GM19467 (cell line): ENCODE results near the gene NDUFAF8.

Experiments used
- ATAC-seq: cut with Tn5 transposase; IDR thresholded peaks from one replicate; pipeline ENCODE4 v1.9.1; 2021; ENCODE audit warnings: mild to moderate bottlenecking, moderate library complexity; ENCODE audit not compliant: unreplicated experiment

Gene NDUFAF8

DNA sequence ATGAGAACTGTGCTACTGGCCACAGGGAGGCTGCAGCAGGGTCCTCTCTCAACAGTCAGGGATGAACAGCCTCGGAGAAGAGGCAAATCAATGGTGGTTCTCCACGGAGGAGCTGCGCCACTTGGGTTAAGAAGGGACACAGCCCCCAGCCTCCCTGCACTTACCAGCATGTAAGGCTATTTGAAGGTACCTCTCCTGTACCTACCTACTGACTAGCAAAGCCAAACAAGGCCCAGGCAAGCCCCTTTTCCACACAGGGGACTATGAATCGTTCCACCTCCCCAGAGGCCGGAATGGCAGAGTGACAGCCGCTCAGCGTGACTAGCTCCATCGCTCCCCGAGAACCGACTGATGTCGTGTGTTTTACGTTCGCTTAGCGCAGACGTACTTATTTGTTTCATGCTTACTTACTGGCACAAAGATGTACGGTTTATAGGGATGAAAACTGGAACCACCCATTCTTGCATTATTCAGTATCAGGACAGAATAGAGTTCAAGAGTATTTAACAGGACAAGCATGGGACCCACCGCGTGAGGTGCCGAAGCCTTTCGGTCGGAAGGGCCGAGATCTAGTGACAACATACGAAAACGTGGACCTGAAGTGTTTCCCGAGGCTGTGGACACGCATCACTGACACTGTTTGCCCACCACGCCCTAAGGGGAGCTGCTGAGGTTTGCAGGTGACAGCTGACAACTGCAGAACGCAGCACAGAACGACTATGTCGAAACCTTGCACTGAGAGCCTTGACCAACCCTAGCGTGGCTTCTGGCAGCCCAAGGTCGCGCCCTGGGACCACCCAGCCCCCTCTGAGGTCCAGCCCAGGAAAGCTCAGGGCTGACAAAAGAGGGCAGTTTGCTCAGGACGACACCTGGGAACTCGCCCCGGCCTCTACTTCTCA, 1.3 kb upstream of the NDUFAF8 start:
- no peak for ATAC-seq

- no peak for ATAC-seq
Measured at GRCh38 chr17:81238490-81238814, 666 bp upstream of the NDUFAF8 start.

GRCh38 chr17:81239714-81240555, 817 bp downstream of the NDUFAF8 start:
- ATAC-seq, result no peak

GRCh38 chr17:81240761-81241160, 1.6 kb downstream of the NDUFAF8 start:
- ATAC-seq, result no peak

- no peak for ATAC-seq
Measured at GRCh38 chr17:81241203-81241602, 2.1 kb downstream of the NDUFAF8 start.

DNA sequence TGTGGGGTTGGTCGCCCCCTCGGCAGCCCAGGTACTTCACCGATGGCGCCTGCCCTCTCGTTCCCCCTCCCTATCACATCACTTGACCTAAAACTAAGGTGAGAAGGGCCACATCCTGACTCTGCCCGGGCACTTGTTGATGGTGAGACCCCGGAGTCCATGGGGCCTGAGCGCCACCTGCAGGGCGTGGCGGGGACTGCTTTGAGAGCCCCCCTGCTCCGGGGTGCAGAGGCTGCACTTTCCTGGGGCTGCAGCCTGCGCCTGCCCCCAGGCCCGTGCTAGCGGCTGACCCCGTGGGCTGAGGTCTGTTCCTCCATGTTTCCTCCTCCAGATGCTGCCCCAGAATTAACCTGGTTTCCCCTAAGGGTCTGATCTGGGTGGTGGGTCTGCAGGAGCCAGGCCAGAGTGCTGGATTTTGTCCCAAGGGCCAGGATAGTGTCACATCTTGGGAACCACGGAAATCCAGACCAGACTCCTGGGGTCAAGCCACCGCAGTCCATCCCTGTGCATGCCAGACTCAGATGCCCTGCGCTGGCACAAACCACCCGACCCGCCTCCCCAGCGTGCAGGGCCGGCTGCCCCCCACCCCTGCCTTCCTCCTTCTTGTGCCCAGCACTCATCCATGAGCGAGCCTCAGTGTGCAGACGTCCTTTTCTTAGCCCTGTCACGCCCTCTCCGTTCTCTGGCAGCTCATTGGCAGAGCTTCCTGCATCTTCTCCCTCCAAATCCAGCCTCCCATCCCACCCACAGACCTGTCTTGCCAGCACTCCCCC, 2.7 kb downstream of the NDUFAF8 start:
- ATAC-seq, result no peak

GRCh38 chr17:81242421-81243332, 3.6 kb downstream of the NDUFAF8 start:
- no peak for ATAC-seq

- no peak for ATAC-seq
Measured at GRCh38 chr17:81243333-81243664, 4.2 kb downstream of the NDUFAF8 start.

DNA sequence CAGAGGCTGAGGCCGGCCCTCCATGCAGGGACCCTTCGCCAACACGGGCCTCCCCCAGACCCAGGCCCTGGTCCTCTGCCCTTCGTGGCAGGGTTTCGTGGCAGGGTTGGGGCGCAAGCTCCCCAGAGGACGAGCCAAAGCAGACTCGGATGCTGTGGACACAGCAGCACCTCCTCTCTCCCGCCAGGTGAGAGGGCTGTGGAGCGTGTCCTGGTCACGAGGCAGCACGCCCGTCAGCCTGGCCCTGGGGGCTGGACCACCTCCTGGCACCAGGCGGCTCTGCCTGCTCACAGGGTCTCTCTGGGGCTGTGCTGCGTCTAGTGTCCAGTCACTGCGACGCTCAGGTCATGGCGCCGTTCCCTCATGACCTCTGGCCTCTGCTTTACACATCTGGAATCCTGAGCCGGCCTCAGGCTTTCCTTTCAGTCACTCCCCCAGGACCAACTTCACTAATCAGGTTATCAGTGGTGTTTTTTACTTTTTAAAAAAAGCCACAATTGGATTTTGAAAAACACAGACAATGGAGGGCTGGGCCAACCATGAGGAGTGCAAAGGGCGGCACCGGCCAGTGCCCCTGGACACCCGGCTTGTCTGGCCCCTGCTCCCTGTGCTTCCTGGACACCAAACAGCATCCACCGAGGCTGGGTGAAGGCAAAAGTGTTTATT, 5.4 kb downstream of the NDUFAF8 start:
- no peak for ATAC-seq

GRCh38 chr17:81245024-81245664, 6.0 kb downstream of the NDUFAF8 start:
- no peak for ATAC-seq

DNA sequence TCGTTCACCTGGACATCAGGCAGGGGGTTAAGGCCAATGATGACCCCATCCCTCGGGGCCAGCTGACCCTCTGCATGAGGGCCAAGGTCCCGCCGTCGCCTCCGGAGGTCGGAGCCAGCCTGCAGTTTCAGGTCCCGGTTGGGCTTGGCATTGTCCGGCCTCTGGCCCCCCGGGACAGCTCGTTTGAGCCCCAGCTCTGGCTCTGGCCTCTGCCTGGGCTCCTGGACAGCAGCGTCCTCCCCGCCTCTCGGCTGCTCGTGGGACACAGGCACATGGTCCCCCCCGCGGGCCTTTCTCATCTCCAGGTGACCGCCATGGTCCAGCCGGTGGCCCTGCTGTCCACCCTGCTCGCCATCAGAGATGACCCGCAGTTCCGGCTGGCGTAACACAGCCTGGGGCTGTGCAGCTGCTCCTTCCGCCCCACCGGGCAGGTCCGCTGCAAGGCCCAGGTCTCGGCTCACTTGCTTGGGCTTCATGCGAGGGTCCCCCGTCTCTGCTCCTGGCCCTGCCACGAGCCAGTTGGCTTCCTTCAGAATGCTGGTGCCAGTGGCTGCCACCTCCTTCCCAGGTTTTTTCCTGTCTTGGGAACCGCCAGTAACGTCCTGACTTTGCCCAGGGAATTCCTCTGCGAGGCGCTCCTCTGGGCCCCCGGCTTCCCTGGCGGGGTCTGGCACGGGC, 6.7 kb downstream of the NDUFAF8 start:
- no peak for ATAC-seq

DNA sequence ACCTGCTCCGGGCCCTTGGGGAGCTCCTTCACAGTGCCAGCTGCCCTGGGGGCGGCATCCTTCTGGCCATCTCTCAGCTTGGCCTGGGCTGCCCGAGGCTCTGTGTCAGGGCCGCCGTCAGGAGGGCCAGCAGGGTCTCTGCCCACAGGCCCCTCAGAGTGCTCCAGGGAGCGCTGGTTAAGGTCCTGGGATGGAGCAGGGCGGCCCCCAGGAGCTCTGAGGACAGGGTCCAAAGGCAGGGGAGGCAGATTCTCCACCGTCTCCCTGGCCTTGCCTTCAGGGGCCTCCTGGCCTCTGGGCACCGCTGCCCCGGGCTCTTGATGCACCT, 7.2 kb downstream of the NDUFAF8 start:
- no peak for ATAC-seq

DNA sequence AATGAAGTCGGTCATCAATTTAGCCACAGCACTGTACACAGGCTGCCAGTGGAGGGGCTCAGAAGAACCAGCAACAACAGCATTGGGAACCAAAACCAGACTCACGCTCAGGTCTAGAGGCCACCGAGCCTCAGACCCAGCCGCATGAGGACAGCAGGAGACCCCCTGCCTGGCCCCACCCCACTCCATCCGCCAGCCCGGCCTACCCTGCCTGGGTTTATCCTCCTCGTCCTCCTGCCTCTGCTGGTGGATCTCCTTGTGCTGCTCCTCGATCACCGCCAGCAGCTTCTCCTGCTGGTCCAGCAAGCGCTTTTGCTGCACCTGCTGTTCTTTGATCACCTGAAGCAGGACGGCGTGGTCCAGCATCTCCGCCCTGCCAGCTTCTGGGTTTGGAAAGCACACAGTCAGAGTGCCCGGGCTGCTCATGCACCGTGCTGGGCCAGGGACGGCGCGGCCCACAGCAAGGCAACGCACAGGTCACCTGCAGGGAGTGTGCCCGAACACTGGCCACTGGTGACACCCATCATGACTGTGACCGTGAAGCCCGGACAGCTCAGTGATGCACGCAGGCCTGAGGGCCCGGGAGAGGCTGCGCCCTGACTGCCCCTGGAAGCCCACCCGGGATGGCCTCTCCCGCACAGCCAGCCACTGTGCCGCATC, 7.7 kb downstream of the NDUFAF8 start:
- no peak for ATAC-seq

- ATAC-seq, result no peak
Measured at GRCh38 chr17:81247339-81247990, 8.3 kb downstream of the NDUFAF8 start.

DNA sequence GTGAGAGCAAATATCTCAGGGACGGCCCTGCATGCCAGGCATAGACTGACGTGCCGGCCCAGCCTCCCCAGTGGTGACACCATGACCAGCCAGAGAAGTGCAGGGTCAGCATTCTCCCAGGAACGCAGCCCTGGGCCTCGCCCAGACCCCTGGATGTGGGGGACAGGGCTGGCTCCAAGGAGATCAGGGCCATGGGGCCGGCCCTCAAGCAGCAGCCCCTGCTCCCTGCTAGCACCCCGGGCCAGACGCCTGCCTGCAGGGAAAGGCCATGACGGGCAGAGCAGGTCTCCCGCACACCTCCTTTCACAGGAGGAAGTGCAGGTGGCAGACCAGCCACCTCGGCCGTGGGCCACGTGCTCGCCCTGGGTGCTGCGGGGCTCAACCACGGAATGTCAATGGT, 9.5 kb downstream of the NDUFAF8 start:
- no peak for ATAC-seq

GRCh38 chr17:81249223-81250040, 10.3 kb downstream of the NDUFAF8 start:
- ATAC-seq, result no peak
